HG03064 (cell line): ENCODE results near the gene GFY.
"Not testable (repeated sequence)": the region's sequence is repeated elsewhere in the genome, so short reads cannot be mapped to it uniquely, and the experiment has no call there.

Experiments
- ATAC-seq: cut with Tn5 transposase; IDR thresholded peaks from one replicate; pipeline ENCODE4 v1.9.1; 2021; ENCODE audit warnings: low read depth; ENCODE audit not compliant: unreplicated experiment

The GFY gene

DNA sequence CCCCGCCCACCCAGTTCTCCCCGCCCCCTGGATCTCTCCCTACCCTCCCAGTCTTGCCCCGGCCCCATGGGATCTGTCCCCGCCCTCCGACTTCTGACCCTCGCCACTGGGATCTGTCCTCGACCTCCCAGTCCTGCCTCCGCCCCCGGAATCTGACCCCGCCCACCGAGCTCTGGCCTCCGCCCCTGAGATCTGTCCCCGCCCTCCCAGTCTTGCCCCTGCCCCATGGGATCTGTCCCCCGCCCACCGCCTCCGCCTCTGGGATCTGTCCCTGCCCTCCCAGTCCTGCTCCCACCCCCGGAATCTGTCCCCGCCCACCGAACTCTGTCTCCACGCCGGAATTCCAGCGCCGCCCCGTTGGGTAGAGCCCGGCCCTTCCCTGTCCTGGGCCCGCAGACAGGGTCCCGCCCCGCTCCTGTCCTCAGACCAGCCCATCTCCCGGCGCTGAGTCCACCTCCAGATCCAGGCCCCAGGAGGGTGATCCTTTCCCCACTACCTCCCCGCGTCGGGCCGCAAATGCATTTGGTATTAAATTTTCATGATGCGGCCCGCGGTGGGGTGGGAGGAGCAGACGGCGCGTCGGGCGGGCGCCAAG lies 17.7 kb downstream of the GFY start:
- no peak for ATAC-seq

DNA sequence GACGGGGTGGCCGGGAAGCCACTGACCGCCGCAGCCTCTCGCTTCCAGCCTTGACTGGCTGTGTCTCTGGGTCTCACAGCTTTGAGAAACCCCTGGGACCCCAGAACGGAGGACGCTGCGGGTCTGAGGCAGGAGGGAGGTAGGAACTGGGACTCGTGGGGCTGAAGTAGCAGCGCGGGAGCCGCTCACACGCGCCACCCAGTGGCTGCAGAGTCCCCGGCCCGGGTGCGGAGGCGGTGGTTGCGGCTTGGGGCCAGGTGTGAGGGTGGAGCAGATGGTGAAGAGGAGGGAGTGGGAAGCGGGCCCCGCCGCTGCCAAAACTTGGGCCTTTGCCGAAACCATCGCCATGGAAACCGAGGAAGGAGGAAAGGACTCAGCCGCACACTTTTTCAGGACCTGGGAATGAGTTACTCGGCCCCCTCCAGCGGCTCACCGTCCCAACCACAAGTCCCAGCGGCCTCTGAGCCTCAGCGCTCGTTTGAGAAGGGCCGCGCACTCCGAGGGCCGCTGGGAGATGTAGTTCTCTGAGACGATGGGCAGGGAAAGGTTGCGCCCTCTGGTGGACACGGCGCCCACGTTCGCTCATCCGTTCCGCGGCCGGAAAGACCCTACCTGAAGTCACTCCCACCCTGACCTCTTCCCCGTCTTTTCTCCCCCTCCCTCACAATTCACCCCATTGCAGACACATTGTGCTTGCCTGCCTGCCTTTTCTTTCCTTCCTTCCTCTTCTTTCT lies 18.3 kb downstream of the GFY start:
- ATAC-seq = peak; percentile 70

DNA sequence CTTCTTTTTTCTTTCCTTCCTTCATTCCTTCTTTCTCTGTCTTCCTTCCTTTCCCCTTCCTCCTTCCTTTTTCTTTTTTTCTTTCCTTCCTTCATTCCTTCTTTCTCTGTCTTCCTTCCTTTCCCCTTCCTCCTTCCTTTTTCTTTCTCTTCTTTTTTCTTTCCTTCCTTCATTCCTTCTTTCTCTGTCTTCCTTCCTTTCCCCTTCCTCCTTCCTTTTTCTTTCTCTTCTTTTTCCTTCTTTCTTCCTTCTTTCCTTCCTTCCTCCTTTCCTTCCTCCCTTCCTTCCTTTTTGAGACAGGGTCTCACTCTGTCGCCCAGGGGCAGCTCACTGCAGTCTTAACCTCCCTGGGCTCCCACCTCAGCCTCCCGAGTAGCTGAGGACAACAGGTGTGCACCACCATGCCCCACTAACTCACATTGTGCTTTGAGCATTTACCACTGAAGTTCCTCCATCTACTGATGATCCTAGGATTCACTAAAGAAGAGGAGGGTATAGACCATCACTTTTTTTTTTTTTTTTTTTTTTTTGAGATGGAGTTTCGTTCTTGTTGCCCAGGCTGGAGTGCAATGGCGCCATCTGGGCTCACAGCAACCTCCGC lies 19.0 kb downstream of the GFY start:
- ATAC-seq = not testable (repeated sequence)

DNA sequence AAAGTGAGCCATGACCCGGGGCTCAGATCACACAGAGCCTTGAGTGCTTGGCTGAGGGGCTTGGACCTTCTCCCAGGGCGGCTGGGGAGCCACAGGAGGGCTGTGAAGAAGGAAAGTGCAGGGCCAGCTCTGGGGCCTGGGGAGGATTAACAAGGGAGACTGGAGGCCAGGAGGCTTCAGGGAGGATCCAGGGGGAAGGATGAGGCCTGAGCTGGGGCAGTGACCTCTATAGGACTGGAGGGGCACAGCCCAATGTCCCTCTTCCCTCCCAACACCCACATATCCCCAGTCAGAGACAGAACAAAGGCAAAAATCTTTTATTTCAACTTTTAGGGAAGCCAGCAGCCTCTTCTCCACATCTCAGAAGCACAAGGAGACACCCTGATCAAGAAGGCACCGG lies 20.8 kb downstream of the GFY start:
- no peak for ATAC-seq

DNA sequence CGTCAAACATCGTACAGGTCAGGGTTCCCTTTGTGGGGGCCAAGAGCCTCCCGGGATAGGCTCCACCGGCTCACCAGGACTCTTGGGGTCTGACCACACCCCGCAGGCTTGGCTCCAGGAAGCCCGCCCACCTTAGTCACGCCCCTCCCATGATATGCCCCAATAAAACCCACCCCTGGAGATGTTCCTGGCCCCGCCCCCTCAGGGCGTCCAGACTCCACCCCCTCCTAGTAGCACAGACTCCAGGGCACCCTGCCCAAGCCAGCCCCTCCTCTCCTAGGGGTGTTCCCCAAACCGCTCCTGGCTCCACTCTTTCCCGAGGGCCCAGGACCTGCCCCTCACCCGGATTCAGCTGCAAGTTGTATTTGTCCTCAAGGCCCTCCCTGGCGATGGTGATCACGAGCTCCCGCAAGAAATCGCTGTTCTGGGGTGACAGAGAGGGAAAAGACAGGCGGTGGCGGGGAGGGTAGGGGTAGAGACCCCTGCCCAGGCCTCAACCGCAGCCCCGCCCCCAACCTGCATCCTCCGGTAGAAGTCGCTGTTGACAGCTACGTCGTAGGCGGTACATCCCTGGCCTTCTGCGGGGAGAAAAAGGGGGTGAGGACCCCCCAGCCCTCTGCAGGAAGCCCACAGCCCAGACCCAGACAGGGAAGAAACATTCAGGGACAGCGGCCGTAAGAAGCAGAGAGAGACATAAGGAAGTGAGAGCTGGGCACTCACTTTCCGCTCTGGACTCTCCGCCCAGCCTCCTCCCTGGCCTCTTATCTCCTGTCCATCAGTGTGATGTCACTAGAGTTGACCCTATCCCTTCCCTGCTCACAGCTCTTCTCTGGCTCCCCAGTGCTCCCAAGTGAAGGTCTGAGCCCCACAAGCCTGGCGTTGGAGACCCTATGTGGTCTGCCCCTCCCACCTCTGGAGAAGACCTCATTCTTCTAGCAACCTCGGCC lies 22.6 kb downstream of the GFY start:
- no peak for ATAC-seq

DNA sequence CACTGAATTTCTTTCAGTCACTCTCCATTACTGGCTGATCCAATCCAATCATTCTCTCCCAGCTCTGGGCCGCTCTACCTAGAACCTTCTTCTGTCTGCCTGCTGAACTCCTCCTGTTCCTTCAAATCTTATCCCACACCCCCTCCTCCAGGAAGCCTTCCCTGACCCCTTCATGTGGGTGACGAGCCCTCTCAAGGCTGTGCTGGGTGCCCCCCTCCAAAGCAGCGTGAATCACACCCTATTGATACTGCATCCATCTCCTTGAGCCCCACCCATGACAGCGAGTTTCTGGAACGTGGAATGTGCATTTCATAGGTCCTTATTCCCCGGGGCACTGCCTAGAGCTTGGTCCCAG lies 23.2 kb downstream of the GFY start:
- no peak for ATAC-seq

DNA sequence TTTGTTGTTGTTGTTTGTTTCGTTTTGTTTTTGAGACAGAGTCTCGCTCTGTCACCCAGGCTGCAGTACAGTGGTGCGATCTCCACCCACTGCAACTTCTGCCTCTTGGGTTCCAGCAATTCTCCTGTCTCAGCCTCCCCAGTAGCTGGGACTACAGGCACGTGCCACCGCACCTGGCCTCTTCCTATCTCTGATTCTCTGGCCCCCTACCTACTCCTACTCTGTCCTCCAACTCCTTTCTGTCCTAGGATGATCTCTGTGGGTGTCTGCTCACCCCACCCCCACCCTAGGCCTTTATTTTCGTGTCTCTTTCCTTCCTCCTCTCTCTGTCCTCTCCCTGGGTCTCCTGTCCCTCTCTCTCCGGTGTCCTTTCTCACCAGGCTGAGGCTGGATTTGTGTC lies 25.2 kb downstream of the GFY start:
- ATAC-seq = no peak

DNA sequence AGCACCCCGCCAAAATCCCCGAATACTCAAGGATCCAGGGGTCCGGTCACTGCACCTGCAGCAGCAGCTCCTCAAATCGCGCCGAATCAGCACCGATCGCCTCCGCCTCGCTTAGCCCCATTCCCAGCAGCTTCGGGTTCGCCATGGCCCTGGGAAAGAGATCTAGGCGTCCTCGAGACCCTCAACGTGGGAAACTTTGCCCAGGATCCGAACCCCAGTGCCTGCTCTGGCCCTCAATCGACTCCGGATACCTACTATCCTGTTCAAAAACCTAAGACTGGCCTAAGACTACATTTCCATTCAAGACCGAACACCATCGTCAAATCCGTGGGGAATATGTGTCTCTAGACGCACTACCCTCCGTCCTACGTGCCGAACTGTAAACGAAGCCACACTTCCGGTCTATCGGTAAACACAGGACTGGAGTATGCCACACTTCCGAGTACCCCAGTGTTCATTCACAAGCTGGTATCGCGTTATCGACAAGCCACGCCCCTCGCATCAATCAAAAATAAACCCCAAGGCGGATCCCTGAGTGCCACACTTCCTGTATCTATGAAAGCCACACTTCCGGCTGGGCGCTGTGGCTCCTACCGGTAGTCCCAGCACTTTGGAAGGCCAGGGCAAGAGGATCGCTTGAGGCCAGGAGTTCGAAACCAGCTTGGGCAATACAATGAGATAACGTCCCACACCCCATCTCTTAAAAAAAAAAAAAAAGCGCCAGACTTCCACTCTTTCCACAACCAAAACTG lies 26.4 kb downstream of the GFY start, which contains the start of gene PIH1D1:
TSS of gene PIH1D1 (minus strand) at position 385 of the 752 bp plus-strand sequence. CDS start at position 145, 240 bp downstream.
- peak; percentile 53 for ATAC-seq

DNA sequence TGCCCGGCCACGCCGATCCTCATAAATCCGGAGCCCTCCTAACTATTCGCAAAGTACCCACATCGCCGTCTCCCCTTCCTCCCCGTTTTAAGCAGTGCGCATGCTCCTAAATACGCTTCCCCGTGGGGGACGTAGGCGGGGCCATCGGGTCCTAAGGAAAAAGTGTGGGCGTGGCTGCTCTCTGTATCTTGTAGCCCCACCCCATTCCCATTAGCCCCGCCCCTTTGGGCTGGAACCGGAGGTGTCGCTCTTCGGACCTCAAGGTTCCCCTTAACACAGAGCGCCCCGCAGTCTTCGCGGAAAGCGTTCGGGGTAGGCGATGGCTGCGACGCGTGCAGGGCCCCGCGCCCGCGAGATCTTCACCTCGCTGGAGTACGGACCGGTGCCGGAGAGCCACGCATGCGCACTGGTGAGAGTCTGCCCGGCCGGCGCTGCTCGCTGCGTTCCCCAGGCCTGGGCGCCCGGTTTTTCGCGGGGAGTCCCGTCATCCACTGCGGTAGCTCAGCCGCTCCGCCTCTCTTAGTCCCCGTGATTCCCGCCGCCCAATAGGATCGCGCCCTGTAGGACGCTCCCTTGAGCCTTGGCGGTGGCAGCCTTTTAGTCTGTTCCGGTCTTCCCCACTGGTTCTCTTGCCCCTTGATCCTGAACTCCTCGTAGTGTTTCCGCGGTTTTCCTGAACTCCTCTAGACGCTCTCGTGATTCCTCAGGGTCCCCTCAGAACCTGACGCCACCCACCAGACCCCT lies 28.0 kb downstream of the GFY start, which contains the start of gene ALDH16A1:
TSS of gene ALDH16A1 (plus strand) at position 213 of the 744 bp plus-strand sequence. CDS start at position 320, 107 bp downstream.
- peak; percentile 81 for ATAC-seq

DNA sequence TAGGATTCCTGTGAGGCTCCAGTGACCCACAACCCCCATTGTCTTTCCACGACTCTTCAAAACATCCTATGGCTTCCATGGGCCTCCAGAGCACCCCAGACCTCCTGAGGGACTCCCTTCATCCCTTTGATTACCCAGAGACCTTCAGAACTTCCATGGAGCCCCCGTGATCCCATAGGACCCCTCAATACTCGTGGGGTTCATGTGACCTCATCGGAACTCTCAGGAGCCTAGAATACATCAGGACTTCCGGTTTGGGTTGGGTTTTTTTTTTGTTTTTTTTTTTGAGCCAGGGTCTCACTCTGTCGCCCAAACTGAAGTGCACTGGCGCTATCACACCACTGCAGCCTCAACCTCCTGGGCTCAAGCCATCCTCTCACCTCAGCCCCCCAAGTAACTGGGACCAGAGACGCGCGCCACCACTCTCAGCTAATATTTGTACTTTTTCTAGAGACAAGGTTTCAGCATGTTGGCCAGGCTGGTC lies 28.6 kb downstream of the GFY start:
- ATAC-seq = no peak

DNA sequence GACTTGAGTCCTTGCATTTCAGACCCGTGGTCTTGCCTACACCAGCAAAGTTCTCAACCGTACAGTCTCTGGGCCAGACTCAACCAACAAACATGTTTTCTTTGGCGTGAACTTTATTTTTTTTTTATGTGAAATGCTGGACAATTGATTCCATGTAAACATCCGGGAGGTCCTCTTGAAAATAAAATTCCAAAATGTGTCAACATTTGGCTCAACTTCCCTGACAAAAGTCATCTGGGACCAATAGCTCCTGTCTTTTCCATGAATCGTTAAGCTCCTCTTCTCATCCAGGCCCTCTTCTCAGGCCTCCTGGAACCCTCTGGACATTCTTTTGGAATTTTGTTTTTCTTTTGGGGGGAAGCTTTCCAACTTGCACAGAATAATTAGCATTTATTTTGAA lies 30.6 kb downstream of the GFY start:
- no peak for ATAC-seq

DNA sequence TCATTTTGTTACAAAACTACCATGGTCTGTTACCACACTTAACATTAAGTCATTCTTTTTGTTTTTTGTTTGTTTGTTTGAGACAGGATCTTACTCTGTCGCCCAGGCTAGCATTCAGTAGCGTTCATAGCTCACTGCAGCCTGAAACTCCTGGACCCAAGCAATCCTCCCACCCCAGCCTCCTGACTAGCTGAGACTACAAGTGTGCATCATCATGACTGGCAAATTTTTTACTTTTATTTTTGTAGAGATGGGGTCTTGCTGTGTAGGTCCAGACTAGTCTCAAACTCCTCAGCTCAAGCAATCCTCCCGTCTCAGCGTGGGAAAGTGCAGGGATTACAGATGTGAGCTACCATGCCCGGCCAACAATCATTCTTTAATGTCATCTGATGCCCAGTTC lies 31.1 kb downstream of the GFY start:
- ATAC-seq = no peak

DNA sequence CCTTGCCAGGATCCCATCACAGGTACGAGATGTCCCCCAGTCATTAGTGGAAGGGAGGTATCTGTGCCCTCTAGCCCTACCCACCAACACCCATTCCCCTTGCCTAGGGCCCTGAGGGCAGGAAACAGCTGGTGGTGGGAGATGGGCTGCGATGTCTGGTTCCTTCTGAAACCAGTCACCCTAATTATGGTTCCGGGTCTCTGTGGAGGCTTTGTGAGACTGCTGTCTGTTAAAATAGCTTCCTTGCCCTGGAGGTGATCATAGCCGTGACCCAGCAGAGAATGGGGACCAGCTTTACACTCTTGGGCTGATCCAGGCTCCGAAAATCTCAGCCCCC lies 33.3 kb downstream of the GFY start:
- no peak for ATAC-seq

DNA sequence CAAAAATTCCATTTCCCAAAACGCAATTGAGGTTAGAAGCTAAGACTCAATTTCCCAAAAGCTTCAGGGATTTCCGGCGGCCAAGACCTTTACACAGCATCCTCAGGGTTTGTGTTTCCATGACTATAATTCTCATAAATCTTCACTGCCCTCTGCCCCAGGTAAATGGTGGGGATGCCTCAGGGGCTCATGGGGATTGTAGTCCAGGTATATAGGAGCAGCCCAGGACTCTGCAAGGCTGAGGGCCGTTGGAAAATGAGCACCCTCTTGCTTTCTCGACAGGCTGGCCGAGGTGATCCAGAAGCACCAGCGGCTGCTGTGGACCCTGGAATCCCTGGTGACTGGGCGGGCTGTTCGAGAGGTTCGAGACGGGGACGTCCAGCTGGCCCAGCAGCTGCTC lies 34.2 kb downstream of the GFY start:
- ATAC-seq = no peak

DNA sequence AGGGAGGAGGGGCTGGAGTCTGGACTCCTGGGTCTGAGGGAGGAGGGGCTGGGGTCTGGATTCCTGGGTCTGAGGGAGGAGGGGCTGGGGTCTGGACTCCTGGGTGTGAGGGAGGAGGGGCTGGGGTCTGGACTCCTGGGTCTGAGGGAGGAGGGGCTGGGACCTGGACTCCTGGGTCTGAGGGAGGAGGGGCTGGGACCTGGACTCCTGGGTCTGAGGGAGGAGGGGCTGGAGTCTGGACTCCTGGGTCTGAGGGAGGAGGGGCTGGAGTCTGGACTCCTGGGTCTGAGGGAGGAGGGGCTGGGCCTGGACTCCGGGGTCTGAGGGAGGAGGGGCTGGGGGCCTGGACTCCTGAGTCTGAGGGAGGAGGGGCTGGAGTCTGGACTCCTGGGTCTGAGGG lies 35.9 kb downstream of the GFY start:
- not testable (repeated sequence) for ATAC-seq

DNA sequence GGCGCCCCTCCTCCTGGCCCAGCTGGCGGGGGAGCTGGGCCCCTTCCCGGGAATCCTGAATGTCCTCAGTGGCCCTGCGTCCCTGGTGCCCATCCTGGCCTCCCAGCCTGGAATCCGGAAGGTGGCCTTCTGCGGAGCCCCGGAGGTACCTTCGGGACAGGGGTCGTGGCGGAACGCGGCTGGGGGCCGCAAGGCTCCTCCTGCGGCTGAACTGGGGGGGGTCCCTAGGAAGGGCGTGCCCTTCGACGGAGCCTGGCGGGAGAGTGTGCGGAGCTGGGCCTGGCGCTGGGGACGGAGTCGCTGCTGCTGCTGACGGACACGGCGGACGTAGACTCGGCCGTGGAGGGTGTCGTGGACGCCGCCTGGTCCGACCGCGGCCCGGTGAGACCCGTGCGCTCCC lies 36.5 kb downstream of the GFY start:
- ATAC-seq = no peak

DNA sequence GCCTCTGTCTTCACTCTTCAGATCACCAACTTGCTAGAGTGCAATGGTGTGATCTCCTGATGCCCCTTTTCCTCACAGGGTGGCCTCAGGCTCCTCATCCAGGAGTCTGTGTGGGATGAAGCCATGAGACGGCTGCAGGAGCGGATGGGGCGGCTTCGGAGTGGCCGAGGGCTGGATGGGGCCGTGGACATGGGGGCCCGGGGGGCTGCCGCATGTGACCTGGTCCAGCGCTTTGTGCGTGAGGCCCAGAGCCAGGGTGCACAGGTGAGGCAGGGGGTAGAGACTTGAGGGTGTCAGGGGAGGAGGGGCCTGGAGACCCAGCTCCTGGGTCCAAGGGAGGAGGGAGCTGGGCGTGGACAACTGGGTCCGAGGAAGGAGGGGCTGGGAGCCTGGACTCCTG lies 37.3 kb downstream of the GFY start:
- ATAC-seq = no peak

DNA sequence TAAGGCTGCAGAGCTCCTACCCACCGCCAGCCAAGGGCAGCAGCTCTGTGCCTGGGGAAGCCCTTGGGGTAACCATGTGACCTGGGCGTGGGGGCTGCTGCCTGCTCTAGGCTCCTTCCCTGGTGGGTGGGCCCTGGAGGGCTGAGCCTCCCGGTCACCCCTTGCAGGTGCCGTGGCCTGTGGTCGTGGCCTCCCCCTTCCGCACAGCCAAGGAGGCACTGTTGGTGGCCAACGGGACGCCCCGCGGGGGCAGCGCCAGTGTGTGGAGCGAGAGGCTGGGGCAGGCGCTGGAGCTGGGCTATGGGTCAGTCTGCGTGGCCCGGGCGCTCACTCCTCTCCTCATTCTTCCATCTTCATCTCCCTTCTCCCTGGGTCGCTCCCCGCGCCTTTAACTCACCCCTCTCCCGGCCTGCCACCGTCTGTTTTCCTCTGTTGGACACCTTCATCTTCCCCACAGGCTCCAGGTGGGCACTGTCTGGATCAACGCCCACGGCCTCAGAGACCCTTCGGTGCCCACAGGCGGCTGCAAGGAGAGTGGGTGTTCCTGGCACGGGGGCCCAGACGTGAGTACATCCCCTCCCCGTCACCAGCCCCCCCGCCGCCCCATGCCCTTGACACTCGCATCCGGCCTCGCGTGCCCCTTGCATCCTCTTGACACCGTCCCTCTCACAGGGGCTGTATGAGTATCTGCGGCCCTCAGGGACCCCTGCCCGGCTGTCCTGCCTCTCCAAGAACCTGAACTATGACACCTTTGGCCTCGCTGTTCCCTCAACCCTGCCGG lies 39.0 kb downstream of the GFY start:
- no peak for ATAC-seq

DNA sequence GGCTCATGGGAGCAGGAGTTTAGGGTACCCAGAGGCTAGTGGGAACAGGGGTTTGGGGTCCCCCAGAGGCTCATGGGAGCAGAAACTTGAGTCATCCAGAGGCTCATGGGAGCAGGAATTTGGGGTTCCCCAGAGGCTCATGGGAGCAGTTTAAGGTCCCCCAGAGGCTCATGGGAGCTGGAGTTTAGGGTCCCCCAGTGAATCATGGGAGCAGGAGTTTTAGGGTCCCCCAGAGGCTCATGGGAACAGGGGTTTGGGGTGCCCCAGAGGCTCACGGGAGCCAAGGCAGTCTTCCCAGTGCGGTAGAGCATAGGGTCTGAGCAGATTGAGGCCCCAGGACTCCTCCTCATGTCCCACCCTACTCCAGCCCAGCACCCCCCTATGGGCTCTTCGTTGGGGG lies 40.2 kb downstream of the GFY start:
- no peak for ATAC-seq
